Endothelial cell (in vitro differentiated cells): Measurements from ENCODE around the gene D2HGDH. TPM values are rescaled to one million over a fixed set of nuclear protein-coding genes. Genes with fewer than 3 reads are reported as not detected.

ENCODE experiments used
- DNase-seq: peaks from one replicate; pipeline ENCODE4 v3.0.0; 2021; ENCODE audit warnings: low spot score
- H3K27ac Mint-ChIP-seq: one replicate; pipeline ENCODE4 v1.8.0; 2021; ENCODE audit warnings: mixed read lengths, inconsistent platforms; ENCODE audit not compliant: unreplicated experiment
- H3K27me3 Mint-ChIP-seq: one replicate; pipeline ENCODE4 v1.8.0; 2021; ENCODE audit warnings: mild to moderate bottlenecking, moderate library complexity, mixed read lengths, inconsistent platforms; ENCODE audit not compliant: unreplicated experiment
- H3K36me3 Mint-ChIP-seq: one replicate; pipeline ENCODE4 v1.8.0; 2021; ENCODE audit warnings: mild to moderate bottlenecking, low read depth, mixed read lengths, inconsistent platforms; ENCODE audit not compliant: unreplicated experiment
- H3K4me1 Mint-ChIP-seq: one replicate; pipeline ENCODE4 v1.8.0; 2021; ENCODE audit warnings: mild to moderate bottlenecking, mixed read lengths, inconsistent platforms; ENCODE audit not compliant: unreplicated experiment
- H3K4me3 Mint-ChIP-seq: one replicate; pipeline ENCODE4 v1.8.0; 2021; ENCODE audit warnings: mild to moderate bottlenecking, mixed read lengths, inconsistent platforms; ENCODE audit not compliant: unreplicated experiment
- H3K9me3 Mint-ChIP-seq: one replicate; pipeline ENCODE4 v1.8.0; 2021; ENCODE audit warnings: mixed read lengths, inconsistent platforms; ENCODE audit not compliant: unreplicated experiment
- total RNA-seq: library from RNA; stranded (reverse); fragmentation: NEBNext Ultra II Directional; extraction: Animal tissue kit (Norgen Biotek cat#: 25700); gene quantifications from one replicate; pipeline ENCODE4 v1.2.1, GENCODE V29; 2021; ENCODE audit not compliant: unreplicated experiment
- TF ChIP-seq, protein P1 (sequence below): fragments of 200-600 bp; sonication (generic); IDR thresholded peaks from one replicate; pipeline ENCODE4 v1.5.0; 2021; ENCODE audit warnings: antibody characterized with exemption; ENCODE audit not compliant: unreplicated experiment

The D2HGDH gene
- total RNA-seq, 1 donor from 2014 or later, result 11.4 TPM

DNA sequence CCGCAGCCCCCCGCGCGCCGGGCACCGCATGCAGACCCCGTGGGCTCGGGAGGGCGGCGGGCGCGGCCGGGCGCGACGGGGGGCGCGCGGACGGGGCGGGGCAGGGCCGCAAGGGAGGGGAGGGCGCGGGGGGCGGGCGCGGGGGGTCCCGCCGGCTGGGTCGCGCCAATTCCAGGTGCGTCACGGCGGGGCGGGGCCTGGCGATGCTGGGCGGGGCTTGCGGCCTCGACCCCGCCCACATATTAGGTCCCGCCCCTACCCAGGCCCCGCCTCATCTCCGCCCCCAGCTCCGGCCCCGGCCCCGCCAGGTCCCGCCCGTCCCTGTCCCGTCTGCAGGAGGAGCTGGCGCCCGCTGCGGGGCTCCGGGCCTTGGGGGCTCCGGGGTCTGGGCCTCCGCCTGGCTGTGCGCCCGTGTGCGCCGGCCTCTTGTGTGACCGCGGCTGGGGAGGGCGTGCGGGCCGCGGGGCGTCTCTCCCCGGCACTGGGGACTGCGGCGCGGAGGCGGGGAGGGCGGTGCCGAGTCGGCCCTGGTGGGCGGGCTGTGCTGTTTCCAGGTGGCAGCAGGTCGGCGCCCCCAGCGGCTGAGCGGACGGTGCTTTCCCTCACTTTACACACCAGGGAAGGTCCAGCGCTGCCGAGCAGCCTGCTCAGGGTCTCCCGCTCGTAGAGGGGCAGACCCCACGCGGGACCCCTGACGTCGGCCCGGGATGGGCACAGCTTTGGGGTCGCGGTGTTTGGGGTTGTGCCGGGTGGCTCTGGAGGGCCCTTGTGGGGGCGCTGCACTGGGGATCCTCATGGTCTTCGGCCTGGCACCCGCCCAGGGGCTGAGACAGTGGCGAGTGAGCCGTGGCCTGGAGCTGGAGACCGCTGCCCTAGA lies 32.0 kb upstream of the D2HGDH start:
- H3K9me3 Mint-ChIP-seq, result no peaks in the 10 kb centered on the region
- H3K36me3 Mint-ChIP-seq, result peaks cover 16% of the 10 kb centered on the region
- TF ChIP-seq, protein P1, sequence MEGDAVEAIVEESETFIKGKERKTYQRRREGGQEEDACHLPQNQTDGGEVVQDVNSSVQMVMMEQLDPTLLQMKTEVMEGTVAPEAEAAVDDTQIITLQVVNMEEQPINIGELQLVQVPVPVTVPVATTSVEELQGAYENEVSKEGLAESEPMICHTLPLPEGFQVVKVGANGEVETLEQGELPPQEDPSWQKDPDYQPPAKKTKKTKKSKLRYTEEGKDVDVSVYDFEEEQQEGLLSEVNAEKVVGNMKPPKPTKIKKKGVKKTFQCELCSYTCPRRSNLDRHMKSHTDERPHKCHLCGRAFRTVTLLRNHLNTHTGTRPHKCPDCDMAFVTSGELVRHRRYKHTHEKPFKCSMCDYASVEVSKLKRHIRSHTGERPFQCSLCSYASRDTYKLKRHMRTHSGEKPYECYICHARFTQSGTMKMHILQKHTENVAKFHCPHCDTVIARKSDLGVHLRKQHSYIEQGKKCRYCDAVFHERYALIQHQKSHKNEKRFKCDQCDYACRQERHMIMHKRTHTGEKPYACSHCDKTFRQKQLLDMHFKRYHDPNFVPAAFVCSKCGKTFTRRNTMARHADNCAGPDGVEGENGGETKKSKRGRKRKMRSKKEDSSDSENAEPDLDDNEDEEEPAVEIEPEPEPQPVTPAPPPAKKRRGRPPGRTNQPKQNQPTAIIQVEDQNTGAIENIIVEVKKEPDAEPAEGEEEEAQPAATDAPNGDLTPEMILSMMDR, result peak; percentile 42
- peaks cover 12% of the 10 kb centered on the region for H3K27me3 Mint-ChIP-seq
- DNase-seq, result peak; percentile 89
- peak overlapping the region; percentile 90 for H3K4me3 Mint-ChIP-seq
- H3K4me1 Mint-ChIP-seq, result peaks cover 4% of the 10 kb centered on the region
- no peak overlapping the region for H3K27ac Mint-ChIP-seq

DNA sequence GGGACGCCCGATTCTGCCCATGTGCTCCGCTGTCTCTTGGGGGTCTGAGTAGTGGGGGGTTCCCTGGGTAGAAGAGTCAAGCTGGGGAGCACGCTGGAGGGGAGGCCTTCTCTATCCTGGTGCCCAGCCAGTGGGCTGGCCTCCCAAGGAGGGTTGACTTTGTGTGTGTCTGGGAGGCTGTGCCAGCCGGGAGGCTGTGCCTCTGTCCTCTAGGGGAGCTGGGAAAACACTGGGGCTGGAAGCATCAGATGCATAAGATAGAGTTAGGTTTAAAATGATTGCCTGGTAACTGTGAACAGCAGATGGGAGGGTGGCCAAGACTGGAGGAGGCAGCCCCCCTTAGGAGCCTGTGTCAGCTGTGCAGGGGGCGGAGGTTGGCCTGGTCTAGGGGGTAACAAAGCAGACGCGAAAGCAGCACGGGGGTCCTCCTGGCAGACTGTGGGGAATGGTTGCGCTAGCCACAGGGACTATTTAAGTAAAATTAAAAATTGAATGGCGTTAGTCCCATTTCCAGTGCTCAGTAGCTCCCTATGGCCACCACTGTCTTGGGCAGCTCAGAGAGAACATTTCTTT lies 31.3 kb upstream of the D2HGDH start:
- peak overlapping the region; percentile 90 for H3K4me3 Mint-ChIP-seq
- H3K4me1 Mint-ChIP-seq, result peaks cover 4% of the 10 kb centered on the region
- no peak for DNase-seq
- H3K36me3 Mint-ChIP-seq, result peaks cover 16% of the 10 kb centered on the region
- H3K9me3 Mint-ChIP-seq, result no peaks in the 10 kb centered on the region
- peaks cover 12% of the 10 kb centered on the region for H3K27me3 Mint-ChIP-seq
- TF ChIP-seq, protein P1, result no peak
- H3K27ac Mint-ChIP-seq, result no peak overlapping the region

DNA sequence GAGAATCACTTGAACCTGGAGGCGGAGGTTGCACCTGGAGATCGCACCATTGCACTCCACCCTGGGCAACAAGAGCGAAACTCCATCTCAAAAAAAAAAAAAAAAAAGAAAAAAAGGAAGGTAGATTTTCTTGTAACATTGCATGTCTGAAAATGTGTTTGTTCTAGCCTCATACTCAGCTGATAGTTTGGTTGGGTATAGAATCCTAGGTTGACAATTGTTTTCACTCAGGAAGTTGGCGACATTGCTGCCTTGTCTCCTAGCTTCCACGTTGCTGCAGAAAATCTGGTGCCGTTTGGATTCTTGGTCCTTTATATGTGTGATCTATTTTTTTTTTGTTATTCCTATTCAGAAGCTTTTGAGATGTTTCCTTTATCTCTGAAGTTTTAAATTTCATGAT lies 27.9 kb upstream of the D2HGDH start:
- Mint-ChIP-seq H3K4me1 (peaks cover 4% of the 10 kb centered on the region), H3K27ac (no peak overlapping the region), H3K9me3 (no peaks in the 10 kb centered on the region), H3K4me3 (no peak overlapping the region), H3K27me3 (peaks cover 7% of the 10 kb centered on the region), H3K36me3 (peaks cover 30% of the 10 kb centered on the region)
- no peak for DNase-seq
- TF ChIP-seq, protein P1, result no peak

DNA sequence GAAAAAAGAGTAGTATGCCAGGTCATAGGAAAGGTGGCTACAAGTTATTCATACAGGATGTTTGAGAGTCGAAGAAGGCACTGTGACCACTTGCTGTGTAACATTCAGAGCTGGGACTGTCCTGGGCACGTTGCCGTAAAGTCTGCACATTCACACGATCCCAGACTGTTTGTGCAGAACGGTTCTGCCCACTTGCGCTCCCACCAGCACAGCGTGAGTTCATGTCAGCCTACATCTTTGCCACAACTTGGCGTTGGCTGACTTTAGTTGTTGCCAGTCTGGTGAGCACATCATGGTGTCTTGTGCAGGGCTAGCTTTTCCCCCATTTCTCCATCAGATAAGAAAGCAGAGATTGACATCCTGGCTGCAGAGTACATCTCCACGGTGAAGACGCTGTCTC lies 25.6 kb upstream of the D2HGDH start:
- Mint-ChIP-seq H3K27me3 (no peaks in the 10 kb centered on the region), H3K27ac (no peak overlapping the region), H3K4me1 (no peaks in the 10 kb centered on the region), H3K36me3 (peaks cover 31% of the 10 kb centered on the region), H3K9me3 (no peaks in the 10 kb centered on the region), H3K4me3 (peak overlapping the region; percentile 56)
- TF ChIP-seq, protein P1, result no peak
- DNase-seq, result no peak

DNA sequence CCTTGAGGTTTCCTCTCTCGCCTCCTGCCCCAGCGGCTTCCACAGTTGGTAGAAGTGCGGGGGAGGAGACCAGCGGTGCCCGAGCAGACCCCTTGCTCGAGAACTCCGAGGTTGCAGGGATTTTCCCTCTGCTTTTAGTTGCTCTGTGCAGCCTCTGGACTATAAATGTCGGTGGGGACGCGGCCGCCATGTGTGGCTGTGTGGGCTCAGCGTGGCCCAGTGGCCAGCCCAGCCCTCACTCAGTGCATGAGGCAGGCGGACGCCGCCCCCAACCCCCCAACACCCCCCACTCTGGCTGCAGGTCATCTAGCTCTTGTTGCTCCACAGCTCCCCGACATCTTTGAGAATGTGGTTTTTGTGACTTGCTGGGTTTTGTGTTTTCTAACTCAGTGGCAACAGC lies 15.3 kb upstream of the D2HGDH start:
- Mint-ChIP-seq H3K36me3 (peaks cover 47% of the 10 kb centered on the region), H3K4me1 (peaks cover 9% of the 10 kb centered on the region), H3K4me3 (no peak overlapping the region), H3K27me3 (peaks cover 5% of the 10 kb centered on the region), H3K27ac (no peak overlapping the region), H3K9me3 (peaks cover 4% of the 10 kb centered on the region)
- no peak for DNase-seq
- TF ChIP-seq, protein P1, result no peak
